H9 (cell line): ENCODE results near the gene SETD4. TPM values are rescaled to one million over a fixed set of nuclear protein-coding genes. Genes with fewer than 3 reads are reported as not detected.

Experiments used
- DNase-seq: peaks from one replicate; pipeline ENCODE4 v3.0.0-alpha.2; 2017
- H2AFZ ChIP-seq: one replicate; pipeline ENCODE4 v1.6.1; 2013; ENCODE audit warnings: mild to moderate bottlenecking, low read length, control low read depth, moderate library complexity
- H2AK5ac ChIP-seq: 2 replicates; pipeline ENCODE4 v1.6.1; 2013; ENCODE audit warnings: low read length, control low read depth, mixed read lengths; ENCODE audit not compliant: insufficient read length
- H2BK120ac ChIP-seq: one replicate; pipeline ENCODE4 v1.6.1; 2013; ENCODE audit warnings: low read depth, mild to moderate bottlenecking, low read length, control low read depth, inconsistent platforms; ENCODE audit not compliant: poor library complexity, severe bottlenecking
- H2BK12ac ChIP-seq: 2 replicates; pipeline ENCODE4 v1.6.1; 2013; ENCODE audit warnings: low read length, control low read depth, mixed read lengths, low read depth; ENCODE audit not compliant: insufficient read length
- H2BK15ac ChIP-seq: 2 replicates; pipeline ENCODE4 v1.6.1; 2013; ENCODE audit warnings: low read depth, low read length, control low read depth
- H2BK20ac ChIP-seq: one replicate; pipeline ENCODE4 v1.6.1; 2013; ENCODE audit warnings: low read depth, mild to moderate bottlenecking, low read length, control low read depth, inconsistent platforms; ENCODE audit not compliant: poor library complexity, severe bottlenecking
- H2BK5ac ChIP-seq: 2 replicates; pipeline ENCODE4 v1.6.1; 2013; ENCODE audit warnings: low read length, control low read depth, mixed read lengths; ENCODE audit not compliant: insufficient read length
- H3K14ac ChIP-seq: 2 replicates; pipeline ENCODE4 v1.6.1; 2013; ENCODE audit warnings: low read length, control low read depth; ENCODE audit not compliant: insufficient read depth
- H3K18ac ChIP-seq: 2 replicates; pipeline ENCODE4 v1.6.1; 2013; ENCODE audit warnings: low read depth, mild to moderate bottlenecking, mixed read lengths, low read length, control low read depth; ENCODE audit not compliant: insufficient read length
- H3K23ac ChIP-seq: 2 replicates; pipeline ENCODE4 v1.6.1; 2013; ENCODE audit warnings: low read length, control low read depth, mixed read lengths, low read depth; ENCODE audit not compliant: insufficient read length
- H3K23me2 ChIP-seq: 2 replicates; pipeline ENCODE4 v1.6.1; 2013; ENCODE audit warnings: low read depth, mild to moderate bottlenecking, mixed read lengths, low read length, control low read depth; ENCODE audit not compliant: insufficient read length, poor library complexity, severe bottlenecking
- H3K27ac ChIP-seq: 2 replicates; pipeline ENCODE4 v1.5.1; 2013; ENCODE audit warnings: low read length, control low read depth, mixed read lengths, low read depth; ENCODE audit not compliant: insufficient read length
- H3K27me3 ChIP-seq: 2 replicates; pipeline ENCODE4 v1.6.1; 2013; ENCODE audit warnings: low read length, control low read depth, inconsistent platforms; ENCODE audit not compliant: insufficient read depth
- H3K4ac ChIP-seq: 2 replicates; pipeline ENCODE4 v1.6.1; 2013; ENCODE audit warnings: low read depth, mild to moderate bottlenecking, control low read depth, inconsistent platforms, low read length, moderate library complexity
- H3K4me1 ChIP-seq: 2 replicates; pipeline ENCODE4 v1.6.1; 2013; ENCODE audit warnings: low read length, control low read depth, inconsistent platforms; ENCODE audit not compliant: insufficient read depth
- H3K4me2 ChIP-seq: 2 replicates; pipeline ENCODE4 v1.6.1; 2013; ENCODE audit warnings: low read length, control low read depth, mixed read lengths; ENCODE audit not compliant: insufficient read length, insufficient read depth
- H3K56ac ChIP-seq: 2 replicates; pipeline ENCODE4 v1.6.1; 2013; ENCODE audit warnings: low read depth, mild to moderate bottlenecking, mixed read lengths, low read length, control low read depth; ENCODE audit not compliant: insufficient read length
- H3K79me1 ChIP-seq: 2 replicates; pipeline ENCODE4 v1.6.1; 2013; ENCODE audit warnings: low read depth, mild to moderate bottlenecking, moderate library complexity, low read length, control low read depth, inconsistent platforms; ENCODE audit not compliant: insufficient read depth, poor library complexity, severe bottlenecking
- H3K79me2 ChIP-seq: 2 replicates; pipeline ENCODE4 v1.6.1; 2013; ENCODE audit warnings: low read length, control low read depth, inconsistent platforms; ENCODE audit not compliant: insufficient read depth
- H3K9ac ChIP-seq: 2 replicates; pipeline ENCODE4 v1.6.1; 2013; ENCODE audit warnings: low read length, control low read depth, mixed read lengths; ENCODE audit not compliant: insufficient read length; ENCODE audit errors: extremely low read depth
- H3K9me3 ChIP-seq: one replicate; pipeline ENCODE4 v1.6.1; 2013; ENCODE audit warnings: low read depth, low read length, inconsistent platforms; ENCODE audit not compliant: control insufficient read depth
- H3T11ph ChIP-seq: one replicate; pipeline ENCODE4 v1.6.1; 2013; ENCODE audit warnings: mild to moderate bottlenecking, low read length, control low read depth, inconsistent platforms
- H4K20me1 ChIP-seq: one replicate; pipeline ENCODE4 v1.6.1; 2013; ENCODE audit not compliant: control insufficient read depth, insufficient read length, insufficient read depth
- H4K5ac ChIP-seq: 2 replicates; pipeline ENCODE4 v1.6.1; 2013; ENCODE audit warnings: low read depth, mild to moderate bottlenecking, mixed read lengths, low read length, control low read depth; ENCODE audit not compliant: insufficient read length
- H4K8ac ChIP-seq: replicated peaks from 2 replicates; pipeline ENCODE4 v1.6.1; 2013; ENCODE audit warnings: low read length, control low read depth, mixed read lengths, low read depth; ENCODE audit not compliant: insufficient read length
- H4K91ac ChIP-seq: 2 replicates; pipeline ENCODE4 v1.6.1; 2013; ENCODE audit warnings: low read depth, mild to moderate bottlenecking, moderate library complexity, mixed read lengths, low read length, control low read depth; ENCODE audit not compliant: insufficient read length
- H3K27ac Mint-ChIP-seq, 3 experiments: 2 replicates in 2 of 3; 3 replicates in 1 of 3; pipeline ENCODE4 v1.8.0; 2020 to 2021; ENCODE audit warnings: mixed read lengths in 3 of 3, mild to moderate bottlenecking in 1 of 3, moderate library complexity in 1 of 3
- H3K27me3 Mint-ChIP-seq: 2 replicates; pipeline ENCODE4 v1.8.0; 2021; ENCODE audit warnings: low read depth, mild to moderate bottlenecking, moderate library complexity, mixed read lengths
- H3K36me3 Mint-ChIP-seq, 3 experiments: 2 replicates in 2 of 3; 3 replicates in 1 of 3; pipeline ENCODE4 v1.8.0; 2020 to 2021; ENCODE audit warnings: low read depth in 3 of 3, mixed read lengths in 3 of 3; ENCODE audit not compliant: insufficient read depth in 1 of 3
- H3K4me1 Mint-ChIP-seq, 2 experiments: 2 replicates each; pipeline ENCODE4 v1.8.0; 2020; ENCODE audit warnings: mixed read lengths in 2 of 2
- H3K4me3 Mint-ChIP-seq, 2 experiments: 2 replicates in 1 of 2; 3 replicates in 1 of 2; pipeline ENCODE4 v1.8.0; 2020 to 2021; ENCODE audit warnings: mild to moderate bottlenecking in 2 of 2, mixed read lengths in 2 of 2, moderate library complexity in 1 of 2
- H3K9me3 Mint-ChIP-seq, 2 experiments: 2 replicates in 1 of 2; 3 replicates in 1 of 2; pipeline ENCODE4 v1.8.0; 2020; ENCODE audit warnings: mild to moderate bottlenecking in 2 of 2, mixed read lengths in 2 of 2, moderate library complexity in 1 of 2
- CTCF ChIP-seq: fragments of 200-600 bp; sonication (generic); conservative IDR thresholded peaks from 3 replicates; pipeline ENCODE4 v1.8.0; 2021; ENCODE audit warnings: antibody characterized with exemption, mild to moderate bottlenecking
- WGBS: extraction: QIAGEN DNeasy Blood & Tissue Kit; methylation state at CpG from one replicate; pipeline ENCODE4 v1.1.7; 2013; ENCODE audit warnings: missing lambda C conversion rate, low lambda C conversion rate, mixed read lengths; ENCODE audit not compliant: insufficient read length; ENCODE audit errors: extremely low coverage; 5-methylcytosine and 5-hydroxymethylcytosine counted together
- total RNA-seq: library from RNA; stranded (reverse); gene quantifications from 2 replicates; pipeline ENCODE4 v1.2.1, GENCODE V29; 2021

Gene SETD4
- total RNA-seq, 1 experiment from 2014 or later, result 52.5 TPM

GRCh38 chr21:36109868-36110267 is 49.5 kb upstream of the SETD4 start:
- no peak overlapping the region for H2BK20ac ChIP-seq
- H3K27ac ChIP-seq, result no peak overlapping the region
- H3K23me2 ChIP-seq, result peaks cover 6% of the 10 kb centered on the region
- TF ChIP-seq CTCF, result no peak
- H4K20me1 ChIP-seq, result no peaks in the 10 kb centered on the region
- H3K4me2 ChIP-seq, result no peak overlapping the region
- DNase-seq, result no peak
- H3K23ac ChIP-seq, result no peak overlapping the region
- Mint-ChIP-seq H3K27ac (no peak overlapping the region), H3K36me3 (peaks cover 17 to 34% (median 29%) of the 10 kb centered on the region in 3 experiments), H3K9me3 (peaks cover 0 to 9% of the 10 kb centered on the region in 2 experiments; a peak in 2 of 5 replicates), H3K4me3 (no peak overlapping the region), H3K4me1 (peaks cover 43 to 53% of the 10 kb centered on the region in 2 experiments), H3K27me3 (no peaks in the 10 kb centered on the region; the same call in 1 of the 2 replicates)
- no peak overlapping the region for H4K5ac ChIP-seq
- no peak overlapping the region for H3K4ac ChIP-seq
- H3K9ac ChIP-seq, result no peak overlapping the region
- H3K9me3 ChIP-seq, result no peaks in the 10 kb centered on the region
- WGBS, result no CpG with 5 or more reads among the region's 10 CpGs
- no peak overlapping the region for H3K56ac ChIP-seq
- no peak overlapping the region for H2BK12ac ChIP-seq
- H3K18ac ChIP-seq, result no peak overlapping the region
- no peak overlapping the region for H3T11ph ChIP-seq
- H3K4me1 ChIP-seq, result peaks cover 3% of the 10 kb centered on the region; the same call in 1 of the 2 replicates
- no peak overlapping the region for H2AFZ ChIP-seq
- H2BK5ac ChIP-seq, result no peak overlapping the region
- H4K91ac ChIP-seq, result no peak overlapping the region
- H3K79me1 ChIP-seq, result no peaks in the 10 kb centered on the region
- no peaks in the 10 kb centered on the region for H3K79me2 ChIP-seq
- no peak overlapping the region for H3K14ac ChIP-seq
- H3K27me3 ChIP-seq, result no peaks in the 10 kb centered on the region
- no peak overlapping the region for H2BK120ac ChIP-seq
- no peak overlapping the region for H2AK5ac ChIP-seq
- no peak overlapping the region for H4K8ac ChIP-seq
- H2BK15ac ChIP-seq, result no peak overlapping the region
